Hippocampal formation (tissue), 2 donors: ENCODE measurements around the gene SOWAHA.

Source experiments
- DNase-seq, 2 donors: peaks; one replicate each; lab custom pipeline; 2025; lab: John Stamatoyannopoulos, UW

Gene SOWAHA

GRCh38 chr5:132825834-132826391, 12.8 kb downstream of the SOWAHA start:
- no peak for DNase-seq

- DNase-seq, result no peak
Measured at GRCh38 chr5:132826424-132827082, 13.5 kb downstream of the SOWAHA start.

GRCh38 chr5:132827943-132828673, 15.0 kb downstream of the SOWAHA start:
- DNase-seq, result no peak

GRCh38 chr5:132828846-132829494, 15.9 kb downstream of the SOWAHA start:
- DNase-seq, result no peak

GRCh38 chr5:132829742-132830435, 16.8 kb downstream of the SOWAHA start:
- DNase-seq, result peak; percentile 68 to 72

GRCh38 chr5:132830436-132831094, 17.5 kb downstream of the SOWAHA start, which contains the start of gene SHROOM1:
TSS of gene SHROOM1 (minus strand) at chr5:132830647. CDS start at chr5:132826140, 4,507 bp downstream.
- DNase-seq, result peak in 1 of 2 donors; percentile 37

GRCh38 chr5:132831095-132831860, 18.2 kb downstream of the SOWAHA start:
- no peak for DNase-seq

GRCh38 chr5:132832612-132833011, 19.5 kb downstream of the SOWAHA start:
- no peak for DNase-seq

GRCh38 chr5:132834057-132834456, 21.0 kb downstream of the SOWAHA start:
- DNase-seq, result no peak

GRCh38 chr5:132836852-132837251, 23.8 kb downstream of the SOWAHA start:
- no peak for DNase-seq

GRCh38 chr5:132837868-132838267, 24.8 kb downstream of the SOWAHA start:
- no peak for DNase-seq

- DNase-seq, result no peak
Measured at GRCh38 chr5:132838516-132839282, 25.6 kb downstream of the SOWAHA start.

- DNase-seq, result no peak
Measured at GRCh38 chr5:132839426-132840301, 26.6 kb downstream of the SOWAHA start.

GRCh38 chr5:132840313-132840712, 27.2 kb downstream of the SOWAHA start:
- no peak for DNase-seq

- no peak for DNase-seq
Measured at GRCh38 chr5:132840896-132841295, 27.8 kb downstream of the SOWAHA start.

GRCh38 chr5:132841305-132841704, 28.2 kb downstream of the SOWAHA start:
- DNase-seq, result no peak

- no peak for DNase-seq
Measured at GRCh38 chr5:132848270-132848669, 35.2 kb downstream of the SOWAHA start.

GRCh38 chr5:132849347-132849746, 36.2 kb downstream of the SOWAHA start:
- no peak for DNase-seq

GRCh38 chr5:132850066-132850465, 37.0 kb downstream of the SOWAHA start:
- no peak for DNase-seq
